ENCODE data around the gene TSC22D4.

The TSC22D4 gene

DNA sequence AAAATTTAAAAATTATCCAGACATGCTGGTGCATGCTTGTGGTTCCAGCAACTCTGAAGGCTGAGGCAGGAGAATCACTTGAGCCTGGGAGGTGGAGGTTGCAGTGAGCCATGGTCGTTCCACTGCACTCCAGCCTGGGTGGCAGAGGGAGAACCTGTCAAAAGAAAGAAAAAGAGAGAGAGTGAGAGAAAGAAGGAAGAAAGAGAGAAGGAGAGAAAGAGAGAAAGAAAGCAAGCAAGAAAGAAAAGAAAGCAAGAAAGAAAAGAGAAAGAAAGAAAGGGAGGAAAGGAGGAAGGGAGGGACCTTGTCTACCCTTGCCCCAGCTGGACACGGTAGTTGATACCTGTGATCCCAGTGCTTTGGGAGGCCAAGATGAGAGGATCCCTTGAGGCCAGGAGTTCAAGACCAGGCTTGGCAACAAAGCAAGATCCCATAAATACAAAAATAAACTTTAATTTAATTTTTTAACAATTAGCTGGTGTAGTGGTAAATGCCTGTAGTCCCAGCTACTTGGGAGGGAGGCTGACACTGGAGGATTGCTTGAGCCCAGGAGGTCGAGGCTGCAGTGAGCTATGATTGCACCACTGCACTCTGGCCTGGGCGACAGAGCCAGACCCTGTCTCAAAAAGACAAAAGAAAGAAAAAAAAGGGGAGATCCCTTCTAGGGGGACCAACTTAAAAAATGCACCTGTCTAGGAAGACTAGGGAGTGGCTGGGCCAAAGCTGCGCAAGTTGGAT lies 13.9 kb upstream of the TSC22D4 start:
- DNase-seq: no peak

DNA sequence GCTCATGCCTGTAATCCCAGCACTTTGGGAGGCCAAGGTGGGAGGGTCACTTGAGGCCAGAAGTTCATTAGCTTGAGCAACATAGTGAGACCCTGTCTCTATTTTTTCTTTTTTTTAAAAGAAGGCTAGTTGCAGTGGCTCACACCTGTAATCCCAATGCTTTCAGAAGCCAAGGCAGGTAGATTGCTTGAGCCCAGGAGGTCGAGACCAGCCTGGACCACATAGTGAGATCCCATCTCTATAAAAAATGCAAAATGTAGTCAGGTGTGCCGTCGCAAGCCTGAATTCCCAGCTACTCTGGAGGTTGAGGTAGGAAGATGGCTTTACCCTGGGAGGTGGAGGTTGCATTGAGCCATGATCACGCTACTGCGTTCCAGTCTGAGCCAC lies 12.2 kb upstream of the TSC22D4 start:
- no peak for DNase-seq

DNA sequence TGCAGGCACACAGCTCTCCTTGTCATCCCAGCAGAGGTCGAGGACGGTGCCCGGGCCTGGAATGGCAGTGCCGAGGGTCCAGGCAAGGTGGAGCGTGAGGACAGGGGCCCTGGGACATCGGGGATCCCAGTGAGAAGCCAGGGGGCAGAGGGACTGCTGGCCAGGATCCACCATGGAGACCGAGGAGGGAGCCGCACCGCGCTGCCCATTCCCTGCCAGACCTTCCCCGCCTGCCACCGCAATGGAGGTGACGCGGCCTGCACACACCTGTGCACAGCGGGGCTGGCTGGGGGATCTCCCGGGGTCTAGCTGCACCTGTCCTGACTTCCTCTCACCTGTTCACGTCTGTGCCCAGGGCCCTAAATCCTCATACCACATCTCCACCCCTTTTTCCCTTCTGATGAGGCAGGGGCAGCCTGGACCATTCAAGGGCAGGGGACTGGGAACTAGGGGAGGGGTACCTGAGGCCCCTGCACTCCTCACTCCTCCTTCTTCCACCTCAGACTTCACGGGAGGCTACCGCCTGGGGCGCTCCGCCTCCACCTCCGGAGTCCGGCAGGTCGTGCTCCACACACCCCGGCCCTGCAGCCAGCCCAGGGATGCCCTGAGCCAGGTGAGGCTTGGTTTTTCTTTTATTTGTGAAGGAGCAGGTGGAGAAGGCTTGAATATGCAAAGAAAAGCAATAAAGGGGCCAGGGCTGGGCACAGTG lies 11.6 kb upstream of the TSC22D4 start:
- DNase-seq: no peak

DNA sequence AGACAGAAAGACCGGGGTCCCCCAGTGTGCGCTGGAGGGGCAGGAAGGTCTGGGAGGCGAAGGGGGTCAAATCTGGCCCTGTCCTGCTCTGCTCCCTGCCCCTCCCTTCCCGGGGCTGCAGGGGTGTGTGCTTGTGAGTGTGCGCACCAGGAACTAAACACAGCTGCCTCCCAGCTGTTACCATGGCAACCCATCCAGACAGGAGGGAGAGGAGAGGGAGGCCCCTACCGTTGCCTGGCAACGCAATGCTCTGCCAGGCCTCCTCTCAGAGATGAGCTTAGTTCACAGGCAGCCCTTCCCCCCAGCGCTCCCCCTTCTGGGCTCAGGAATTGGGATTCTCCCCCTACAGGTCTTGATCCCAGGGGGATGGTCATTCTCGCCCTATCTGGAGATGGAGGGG lies 10.8 kb upstream of the TSC22D4 start:
- peak; percentile 39 for DNase-seq

DNA sequence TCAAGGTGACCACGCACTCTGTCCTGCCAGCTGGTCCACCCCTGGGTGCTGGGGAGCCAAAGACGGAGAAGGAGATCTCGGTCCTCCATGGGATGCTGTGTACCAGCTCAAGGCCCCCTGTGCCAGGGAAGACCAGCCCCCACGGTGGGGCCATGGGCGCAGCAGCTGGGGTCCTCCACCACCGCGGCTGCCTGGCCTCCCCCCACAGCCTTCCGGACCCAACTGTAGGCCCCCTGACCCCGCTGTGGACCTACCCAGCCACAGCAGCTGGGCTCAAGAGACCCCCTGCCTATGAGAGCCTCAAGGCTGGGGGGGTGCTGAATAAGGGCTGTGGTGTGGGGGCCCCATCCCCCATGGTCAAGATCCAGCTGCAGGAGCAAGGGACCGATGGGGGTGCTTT lies 10.1 kb upstream of the TSC22D4 start:
- DNase-seq: no peak

DNA sequence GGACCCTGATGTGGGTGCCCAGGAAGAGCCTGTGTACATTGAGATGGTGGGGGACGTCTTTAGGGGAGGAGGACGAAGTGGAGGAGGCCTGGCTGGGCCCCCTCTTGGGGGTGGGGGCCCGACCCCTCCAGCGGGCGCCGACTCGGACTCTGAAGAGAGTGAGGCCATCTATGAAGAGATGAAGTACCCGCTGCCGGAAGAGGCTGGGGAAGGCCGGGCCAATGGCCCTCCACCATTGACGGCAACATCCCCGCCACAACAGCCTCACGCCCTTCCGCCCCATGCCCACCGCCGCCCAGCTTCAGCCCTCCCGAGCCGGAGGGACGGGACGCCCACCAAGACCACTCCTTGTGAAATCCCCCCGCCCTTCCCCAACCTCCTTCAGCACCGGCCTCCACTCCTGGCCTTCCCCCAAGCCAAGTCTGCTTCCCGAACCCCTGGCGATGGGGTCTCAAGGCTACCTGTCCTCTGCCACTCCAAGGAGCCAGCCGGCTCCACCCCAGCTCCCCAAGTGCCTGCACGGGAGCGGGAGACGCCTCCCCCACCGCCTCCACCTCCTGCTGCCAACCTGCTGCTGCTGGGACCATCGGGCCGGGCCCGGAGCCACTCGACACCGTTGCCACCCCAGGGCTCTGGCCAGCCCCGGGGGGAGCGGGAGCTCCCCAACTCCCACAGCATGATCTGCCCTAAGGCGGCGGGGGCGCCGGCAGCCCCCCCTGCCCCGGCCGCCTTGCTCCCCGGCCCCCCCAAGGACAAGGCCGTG lies 9.5 kb upstream of the TSC22D4 start:
- no peak for DNase-seq

DNA sequence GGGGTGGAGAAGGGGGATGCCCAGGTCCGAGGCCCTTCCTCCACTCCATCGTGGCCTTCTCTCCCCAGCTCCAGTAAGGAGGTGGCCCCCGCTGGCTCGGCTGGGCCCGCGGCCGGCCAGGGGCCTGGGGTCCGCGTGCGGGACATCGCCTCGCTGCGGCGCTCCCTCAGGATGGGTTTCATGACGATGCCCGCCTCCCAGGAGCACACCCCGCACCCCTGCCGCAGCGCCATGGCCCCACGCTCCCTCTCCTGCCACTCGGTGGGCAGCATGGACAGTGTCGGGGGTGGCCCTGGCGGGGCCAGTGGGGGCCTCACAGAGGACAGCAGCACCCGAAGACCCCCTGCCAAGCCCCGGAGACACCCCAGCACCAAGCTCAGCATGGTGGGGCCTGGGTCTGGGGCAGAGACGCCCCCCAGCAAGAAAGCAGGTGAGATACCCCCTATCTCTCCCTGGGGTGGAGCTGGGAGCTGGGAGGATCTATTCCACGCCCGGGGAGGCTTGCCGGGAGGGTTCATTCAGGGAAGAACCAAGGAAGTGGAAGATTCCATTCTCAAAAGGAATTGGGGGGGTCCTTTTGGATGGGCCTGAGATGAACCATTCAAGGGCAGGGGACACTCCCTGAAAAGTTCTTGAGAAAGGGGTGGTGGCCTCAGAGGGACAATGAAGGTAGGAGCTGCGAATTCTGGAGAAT lies 7.9 kb upstream of the TSC22D4 start:
- DNase-seq: no peak

DNA sequence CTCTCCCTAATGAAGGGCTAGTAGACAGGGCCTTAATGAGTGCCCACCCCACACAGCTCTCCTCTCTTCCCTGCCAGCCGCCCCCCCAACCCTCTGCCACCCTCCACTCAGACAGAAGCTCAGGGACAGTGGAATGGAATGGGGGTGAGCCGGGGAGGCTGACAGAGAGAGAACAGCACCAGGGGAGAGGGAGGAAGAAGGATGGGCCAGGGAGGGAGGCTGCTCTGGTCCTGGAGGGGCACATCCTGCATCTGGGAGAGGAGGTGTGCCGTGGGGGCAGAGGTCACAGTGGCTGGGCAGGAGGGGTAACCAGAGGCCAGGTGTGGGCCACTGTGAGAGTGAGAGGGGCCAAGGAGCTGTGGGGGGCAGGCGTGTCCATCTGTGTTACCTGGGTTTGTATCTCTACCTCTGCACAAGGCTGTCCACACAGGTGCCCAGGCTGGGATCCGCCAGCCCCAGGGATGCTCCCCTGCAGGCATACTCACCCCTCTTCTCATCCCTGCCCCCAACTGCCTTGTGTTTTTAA lies 7.2 kb upstream of the TSC22D4 start:
- DNase-seq: no peak

DNA sequence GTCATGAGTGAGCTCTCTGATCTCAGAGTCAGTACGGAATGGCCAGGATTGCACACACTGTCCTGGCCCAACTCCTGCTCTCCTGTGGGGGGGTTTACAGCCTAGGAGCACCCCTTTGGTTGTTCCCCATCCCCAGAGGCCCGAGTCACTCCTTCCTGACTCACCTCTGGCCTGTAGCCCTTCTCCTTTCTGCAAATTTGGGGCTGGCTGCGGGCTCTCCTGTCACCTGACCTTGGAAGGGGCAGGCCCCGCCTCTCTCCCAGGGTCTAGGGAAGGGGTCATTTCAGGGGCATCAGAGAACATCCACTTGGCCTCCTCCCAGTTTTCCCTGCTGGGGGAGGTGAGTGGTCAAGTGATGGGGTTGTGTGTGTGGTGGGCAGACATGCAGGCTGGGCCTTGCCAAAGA lies 6.5 kb upstream of the TSC22D4 start:
- no peak for DNase-seq

DNA sequence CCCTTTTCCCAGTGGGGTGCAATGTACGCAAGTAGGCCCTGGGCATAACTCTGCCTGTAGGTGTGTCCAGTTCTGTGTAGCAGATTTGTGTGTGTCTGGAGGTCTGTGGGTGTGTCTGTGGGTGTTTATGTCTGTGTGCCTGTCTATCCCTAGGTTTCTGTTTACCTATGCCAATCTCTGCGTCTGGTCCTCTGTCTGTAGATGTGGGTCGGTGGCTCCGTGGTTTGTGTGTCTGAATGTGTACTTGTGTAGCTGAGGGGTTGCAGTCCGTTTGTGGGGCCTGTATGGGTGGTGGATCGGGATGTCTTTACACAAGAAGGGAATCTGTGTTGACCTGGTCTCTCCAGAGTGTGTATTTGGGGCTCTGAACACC lies 5.6 kb upstream of the TSC22D4 start:
- DNase-seq: no peak

DNA sequence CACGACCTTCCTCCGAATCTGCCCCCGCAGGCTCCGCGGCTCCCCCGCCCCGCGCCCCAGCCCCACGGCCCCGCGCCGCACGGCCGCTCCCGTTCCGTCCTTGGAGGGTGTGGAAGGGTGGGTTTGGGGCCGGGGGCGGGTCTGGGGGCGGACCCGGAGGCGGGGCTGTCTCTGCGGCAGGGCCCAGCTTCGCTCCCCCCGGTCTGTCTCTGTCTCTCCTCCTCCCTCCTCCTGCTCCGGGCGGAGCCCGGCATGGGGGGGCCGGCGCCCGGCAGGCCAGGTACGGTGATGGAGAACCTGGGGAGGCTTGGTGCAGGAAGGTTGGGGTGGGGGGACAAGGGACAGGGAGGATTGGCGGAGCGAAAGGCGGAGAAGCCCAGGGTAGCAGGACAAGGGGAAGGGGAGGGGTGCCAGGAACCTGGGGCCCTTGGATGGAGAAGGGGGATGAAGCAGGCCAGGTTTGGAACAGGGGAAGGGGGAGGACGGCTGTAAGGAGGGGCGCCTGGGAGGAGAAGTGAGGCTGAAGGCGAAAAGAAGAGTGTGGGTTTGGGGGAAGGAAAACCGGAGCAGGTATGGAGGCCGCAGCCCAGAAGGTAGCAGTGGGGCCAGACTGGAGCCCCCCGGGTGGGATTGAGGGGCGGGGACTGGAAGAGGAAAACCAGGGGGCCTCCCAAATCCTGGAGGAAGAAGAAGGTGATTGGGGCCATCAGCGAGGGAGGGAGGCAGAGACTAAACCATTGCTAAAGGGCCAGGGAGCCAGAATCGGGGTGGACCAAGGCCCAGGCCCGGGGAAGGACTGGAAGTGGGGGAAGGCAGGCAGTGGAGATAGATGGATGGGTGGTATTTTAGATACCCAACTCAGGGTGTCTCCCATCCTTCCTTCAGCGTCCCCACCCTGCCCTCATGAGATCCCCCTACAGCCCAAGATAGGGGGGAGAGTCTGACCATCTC lies 5.0 kb upstream of the TSC22D4 start, which contains the start of gene NYAP1:
Gene NYAP1 (plus strand): TSS at position 206 of the 951 bp plus-strand sequence. CDS start 1,385 bp downstream, outside the sequence.
- peak; percentile 8 for DNase-seq

DNA sequence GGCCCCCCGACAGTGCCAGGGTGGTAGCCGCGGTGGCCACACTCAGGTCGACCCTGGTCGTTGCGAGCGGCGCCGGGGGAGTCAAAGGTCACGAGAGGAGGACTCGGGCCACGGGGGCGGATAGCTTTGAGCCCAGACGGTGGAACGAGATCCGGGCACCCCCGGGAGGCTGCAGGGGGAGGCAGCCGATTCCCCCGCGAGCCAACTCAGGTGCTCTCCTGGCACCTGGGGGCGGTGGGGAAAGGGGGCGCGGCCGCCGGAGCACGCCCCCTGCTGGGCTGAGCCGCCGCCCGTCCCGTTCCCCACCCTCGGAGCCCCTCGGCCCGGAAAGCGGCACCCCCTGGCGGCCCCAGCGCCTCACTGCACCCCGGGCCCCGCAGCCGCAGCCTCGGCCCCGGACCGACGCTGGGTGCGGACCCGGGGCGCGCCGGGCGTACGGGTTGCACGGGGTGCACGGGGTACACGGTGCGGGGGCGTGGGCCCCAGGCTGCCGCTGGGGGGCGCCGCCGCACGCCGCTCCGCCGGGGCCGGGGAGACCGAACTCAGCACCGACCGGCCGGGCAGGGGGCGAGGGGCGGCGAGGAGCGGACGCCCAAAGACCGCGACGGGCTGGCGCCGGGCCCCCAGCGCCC lies 4.2 kb upstream of the TSC22D4 start:
- peak; percentile 9 for DNase-seq

DNA sequence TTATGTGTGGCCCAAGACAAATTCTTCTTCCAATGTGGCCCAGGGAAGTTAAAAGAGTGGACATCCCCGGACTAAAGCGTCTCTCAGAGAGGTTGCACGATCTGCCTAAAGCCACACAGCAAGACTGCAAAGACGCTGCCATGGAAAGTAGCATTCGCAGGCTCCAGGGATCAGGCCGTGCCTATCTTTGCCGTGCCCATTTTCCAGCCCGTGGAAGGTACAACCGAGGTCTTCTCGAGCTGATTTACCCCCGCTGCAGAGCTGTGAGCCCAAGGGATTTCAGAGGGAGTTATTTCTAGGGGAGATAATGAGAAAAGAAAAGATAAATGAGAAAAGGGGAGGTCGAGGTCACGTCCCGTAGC lies 3.7 kb upstream of the TSC22D4 start:
- no peak for DNase-seq

DNA sequence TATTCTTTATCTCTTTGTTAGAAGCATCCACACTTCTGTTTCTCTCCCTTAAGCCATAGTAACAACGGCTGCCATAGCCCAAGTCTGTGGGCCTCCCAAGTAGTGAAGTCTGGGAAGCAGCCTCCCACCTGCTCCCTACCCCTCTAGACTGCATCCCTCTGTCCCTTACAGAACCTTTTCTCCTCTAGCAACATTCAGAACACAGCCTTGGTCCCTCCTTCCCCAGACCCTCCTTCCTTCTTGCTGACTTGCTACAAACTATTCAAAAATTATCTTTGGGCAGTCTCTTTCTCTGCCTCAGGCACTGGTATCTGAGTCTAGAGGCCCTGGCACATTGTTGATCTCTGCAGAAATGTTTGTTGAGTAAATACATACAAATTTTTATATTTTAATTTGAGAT lies 2.5 kb upstream of the TSC22D4 start:
- DNase-seq: no peak

DNA sequence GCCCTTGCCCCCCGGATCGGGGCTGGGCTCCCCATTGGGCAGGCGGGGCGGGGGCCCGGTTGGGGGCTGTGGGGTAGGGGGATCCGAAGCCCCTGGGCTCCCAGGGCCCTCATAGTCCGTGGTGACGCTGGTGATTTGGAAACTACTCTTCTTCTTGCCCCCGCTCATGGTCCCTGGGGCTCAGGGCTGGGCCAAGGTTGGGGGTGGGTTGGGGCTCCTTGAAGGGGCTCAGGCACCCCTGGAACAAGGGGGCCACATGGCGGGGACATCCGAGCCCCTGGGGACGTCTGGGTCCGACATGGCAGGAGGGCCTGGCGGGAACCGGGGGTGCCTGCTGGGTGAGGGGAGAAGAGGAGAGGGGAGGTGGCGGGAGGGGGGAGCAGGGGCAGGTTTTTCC lies 1.1 kb downstream of the TSC22D4 start:
- no peak for DNase-seq

DNA sequence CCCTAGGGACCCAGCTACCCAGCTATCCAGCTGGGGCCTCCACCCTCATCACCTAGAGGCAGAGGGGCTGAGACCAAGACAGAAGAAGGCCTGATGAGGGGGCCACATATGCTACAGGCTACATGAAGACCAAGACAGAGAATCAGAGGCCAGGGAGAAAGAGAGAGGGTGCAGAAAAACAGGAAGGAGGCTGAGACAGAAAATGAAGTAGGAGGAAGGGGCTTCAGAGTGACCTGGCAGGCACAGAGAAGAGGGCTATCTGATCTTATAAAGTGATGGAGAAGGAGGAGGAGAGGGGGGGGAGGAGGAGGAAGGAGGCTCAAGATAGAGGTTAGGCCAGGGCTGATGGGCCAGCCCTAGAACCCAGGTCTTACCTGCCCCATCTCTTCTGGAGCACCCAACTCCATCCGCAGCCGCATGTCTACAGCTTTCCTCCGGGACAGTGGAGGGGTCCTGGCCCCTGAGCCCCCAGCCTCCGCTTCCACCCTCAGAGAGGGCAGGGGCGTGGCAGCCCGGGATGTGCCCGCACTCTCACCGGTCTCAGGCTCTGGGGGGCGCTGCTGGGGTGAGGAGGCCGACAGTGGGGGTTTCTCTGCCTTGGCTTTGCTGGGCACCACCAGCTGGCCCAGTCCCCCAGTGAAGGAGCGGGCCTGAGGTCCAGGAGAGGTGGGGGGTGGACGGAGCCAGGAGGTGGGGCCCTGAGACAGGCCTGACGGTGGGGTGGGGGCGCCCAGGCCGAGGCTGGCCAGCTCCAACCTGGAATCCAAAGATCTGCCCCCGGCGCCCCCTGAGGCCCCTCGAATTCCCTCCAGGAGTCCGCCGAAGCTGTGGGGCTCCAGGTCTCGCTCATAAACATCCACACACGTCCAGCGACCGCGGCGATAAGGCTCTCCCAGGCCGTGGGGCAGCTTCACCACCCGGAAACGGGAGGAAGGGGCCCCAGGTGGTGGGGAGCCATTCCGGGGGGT lies 1.8 kb downstream of the TSC22D4 start:
- no peak for DNase-seq

DNA sequence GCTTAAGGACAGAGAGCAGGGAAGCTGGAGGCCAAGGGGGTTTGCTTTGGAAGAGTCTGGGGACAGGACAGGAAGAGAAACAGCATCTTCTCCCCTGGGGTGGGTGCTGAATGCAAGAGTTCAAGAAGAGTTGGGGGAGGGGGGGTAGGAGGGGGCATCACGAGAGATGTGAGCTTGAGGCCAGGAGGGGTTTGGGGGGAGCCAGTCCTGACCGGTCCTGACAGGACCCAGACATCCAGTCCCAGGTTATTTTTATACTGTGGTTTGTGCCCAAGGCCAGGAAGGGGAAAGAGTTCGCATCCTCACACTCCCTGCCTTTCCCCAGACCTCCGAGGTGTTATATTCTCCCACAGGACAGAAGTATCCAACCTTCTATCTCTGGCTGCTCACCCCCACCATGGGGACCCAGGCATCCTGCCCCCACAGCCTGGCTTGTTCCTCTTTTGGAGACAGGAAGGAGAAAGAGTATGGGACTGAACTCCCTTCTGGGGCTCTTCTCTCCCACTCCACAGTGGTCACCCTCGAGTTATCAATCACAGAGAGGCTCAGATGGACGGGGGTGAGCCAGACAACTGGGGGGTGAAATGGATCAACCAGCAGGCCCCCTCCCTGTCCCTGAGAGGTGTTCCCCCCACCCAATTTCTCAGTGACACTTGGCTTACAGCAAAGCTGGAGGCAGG lies 2.8 kb downstream of the TSC22D4 start:
- no peak for DNase-seq

DNA sequence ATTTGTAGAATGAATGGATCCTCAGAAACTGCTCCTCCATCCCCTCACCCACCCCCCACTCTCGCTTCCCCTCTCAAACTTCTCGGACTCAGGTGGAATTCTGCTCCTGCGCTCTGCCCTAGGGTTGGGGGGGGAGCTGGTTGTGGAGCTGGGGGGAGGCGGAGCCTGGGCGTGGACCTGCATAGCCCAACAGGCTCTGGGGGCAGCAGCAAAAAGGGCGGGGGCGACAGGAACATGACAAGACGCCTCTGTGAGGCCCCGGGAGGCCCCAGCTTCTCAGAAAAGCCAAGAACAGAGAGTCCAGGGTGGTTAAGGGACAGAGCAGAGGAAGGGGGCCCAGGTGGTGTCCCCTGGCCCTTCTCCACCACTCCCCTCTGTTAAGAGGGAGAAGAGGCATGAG lies 3.5 kb downstream of the TSC22D4 start:
- no peak for DNase-seq

DNA sequence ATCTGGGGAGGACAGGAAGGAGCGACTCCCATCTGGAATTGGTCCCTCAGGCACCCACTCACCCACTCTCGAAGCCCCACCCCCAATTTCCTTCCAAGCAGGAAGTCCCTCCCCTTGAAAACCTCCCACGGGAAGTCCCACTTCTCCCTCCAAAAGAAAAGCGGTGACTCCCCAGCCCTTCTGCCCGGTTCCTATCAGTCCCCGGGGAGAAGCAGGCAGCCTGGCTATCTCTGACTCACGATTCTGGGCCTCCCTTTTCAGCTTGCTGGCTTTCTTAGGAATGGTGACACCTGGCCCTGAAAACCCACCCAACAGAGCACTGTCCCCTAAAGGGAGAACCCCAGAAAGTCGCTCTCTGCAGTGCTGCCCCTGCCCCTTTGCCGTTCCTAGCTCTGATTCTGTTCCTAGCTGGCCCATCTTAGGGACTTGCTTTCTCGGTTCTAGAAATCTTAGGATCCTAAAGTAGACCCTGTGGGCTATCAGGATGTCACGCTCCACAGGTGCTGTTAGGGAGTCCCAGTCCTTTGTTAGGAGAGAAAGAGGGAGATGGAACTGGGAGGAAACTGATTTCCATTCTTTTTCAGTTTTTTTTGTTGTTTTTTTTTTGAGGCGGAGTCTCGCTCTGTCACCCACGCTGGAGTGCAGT lies 6.0 kb downstream of the TSC22D4 start:
- DNase-seq: peak; percentile 24
